Karpas-422 (cell line): Measurements from ENCODE around the gene HTT. TPM values are rescaled to one million over a fixed set of nuclear protein-coding genes. Genes with fewer than 3 reads are reported as not detected.
"Not testable (repeated sequence)": the region's sequence is repeated elsewhere in the genome, so short reads cannot be mapped to it uniquely, and the experiment has no call there.

Experiments used
- DNase-seq: peaks from one replicate; pipeline ENCODE4 v3.0.0-alpha.2; 2015
- H2AFZ ChIP-seq: fragments of 200-600 bp; sonication (generic); 2 replicates; pipeline ENCODE4 v1.6.1; 2014; ENCODE audit warnings: antibody characterized with exemption, low read length, mixed read lengths
- H3K27ac ChIP-seq: fragments of 200-600 bp; sonication (generic); 2 replicates; pipeline ENCODE4 v1.5.1; 2014; ENCODE audit warnings: mild to moderate bottlenecking, low read length, moderate library complexity
- H3K27me3 ChIP-seq: fragments of 200-600 bp; sonication (generic); 2 replicates; pipeline ENCODE4 v1.6.1; 2014; ENCODE audit warnings: low read length, mixed read lengths
- H3K36me3 ChIP-seq: fragments of 200-600 bp; sonication (generic); 2 replicates; pipeline ENCODE4 v1.6.1; 2014; ENCODE audit warnings: low read length, mixed read lengths; ENCODE audit not compliant: insufficient read depth
- H3K4me1 ChIP-seq: fragments of 200-600 bp; sonication (generic); 2 replicates; pipeline ENCODE4 v1.6.1; 2014; ENCODE audit warnings: mild to moderate bottlenecking, low read length, mixed read lengths
- H3K4me2 ChIP-seq: fragments of 200-600 bp; sonication (generic); 2 replicates; pipeline ENCODE4 v1.6.1; 2014; ENCODE audit warnings: low read length, low read depth, mild to moderate bottlenecking; ENCODE audit not compliant: poor library complexity, severe bottlenecking
- H3K4me3 ChIP-seq: fragments of 200-600 bp; sonication (generic); 2 replicates; pipeline ENCODE4 v1.5.1; 2014; ENCODE audit warnings: mild to moderate bottlenecking, antibody characterized with exemption, low read length, mixed read lengths
- H3K79me2 ChIP-seq: fragments of 200-600 bp; sonication (generic); 2 replicates; pipeline ENCODE4 v1.6.1; 2014; ENCODE audit warnings: mild to moderate bottlenecking, low read length, mixed read lengths
- H3K9ac ChIP-seq: fragments of 200-600 bp; sonication (generic); 2 replicates; pipeline ENCODE4 v1.6.0; 2014; ENCODE audit warnings: low read length
- H3K9me2 ChIP-seq: fragments of 200-600 bp; sonication (generic), shearing (Covaris generic); replicated peaks from 2 replicates; pipeline ENCODE4 v1.6.0; 2014; ENCODE audit warnings: mild to moderate bottlenecking, low read length, moderate library complexity; ENCODE audit not compliant: insufficient read depth
- H3K9me3 ChIP-seq: fragments of 300-700, 200-600 bp; sonication (generic); 2 replicates; pipeline ENCODE4 v1.6.1; 2014; ENCODE audit warnings: low read length, mixed read lengths
- H4K20me1 ChIP-seq: fragments of 200-600 bp; sonication (generic); 2 replicates; pipeline ENCODE4 v1.6.1; 2014; ENCODE audit warnings: mild to moderate bottlenecking, antibody characterized with exemption, low read length, low read depth; ENCODE audit not compliant: insufficient read depth
- total RNA-seq: library from RNA; depleted of rRNA; stranded (reverse); fragments of >200 nt; shearing (Covaris generic); gene quantifications from 2 replicates; pipeline ENCODE4 v1.2.3, GENCODE V29; 2014; ENCODE audit warnings: low replicate concordance

The HTT gene
- total RNA-seq, 1 experiment from 2014 or later, result 24.8 TPM

DNA sequence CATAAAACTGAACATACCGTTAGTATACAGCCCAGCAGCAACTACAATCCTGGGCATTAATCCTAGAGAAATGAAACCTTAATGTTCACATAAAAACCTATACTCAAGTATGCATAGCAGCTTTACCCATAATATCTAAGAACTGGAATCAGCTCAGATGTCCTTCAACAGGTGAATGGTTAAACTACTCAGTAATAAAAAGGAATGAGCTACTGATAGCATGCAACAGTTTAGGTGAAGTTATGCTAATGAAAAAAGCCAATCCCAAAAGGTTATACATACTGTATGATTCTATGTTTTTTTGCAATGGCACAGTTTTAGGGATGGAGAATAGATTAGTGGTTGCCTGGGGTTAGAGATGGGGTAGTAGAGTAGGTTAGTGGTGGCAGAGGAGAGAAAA lies 9.3 kb downstream of the HTT start:
- no peak overlapping the region for H3K27ac ChIP-seq

DNA sequence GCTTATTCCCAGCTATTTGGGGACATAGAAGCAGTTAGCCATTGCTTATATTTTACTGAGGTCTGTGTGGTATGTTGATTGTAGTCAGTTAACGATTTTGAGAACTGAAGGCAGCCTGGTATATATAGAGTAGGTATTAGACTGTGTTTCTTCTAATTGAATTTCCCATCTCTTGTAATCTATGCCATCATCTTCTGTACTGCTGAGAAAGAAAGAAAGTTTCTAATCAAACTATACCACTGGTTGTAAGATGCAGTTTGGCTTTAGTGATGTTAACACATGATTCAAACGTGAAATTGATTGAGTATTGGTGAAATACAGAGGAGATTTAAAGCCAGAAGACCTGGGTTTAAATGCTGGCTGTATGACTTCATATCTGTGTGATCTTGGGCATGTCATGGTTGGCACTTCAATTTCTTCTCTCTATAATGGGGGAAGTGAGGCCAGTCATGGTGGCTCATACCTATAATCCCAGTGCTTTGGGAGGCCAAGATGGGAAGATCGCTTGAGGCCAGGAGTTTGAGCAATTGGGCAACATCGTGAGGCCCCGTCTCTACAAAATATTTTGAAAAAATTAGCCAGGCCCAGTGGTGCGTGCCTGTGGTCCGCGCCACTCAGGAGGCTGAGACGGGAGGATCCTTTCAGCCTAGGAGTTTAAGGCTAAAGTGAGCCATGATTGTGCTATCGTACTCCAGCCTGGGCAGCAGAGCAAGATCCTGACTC lies 11.6 kb downstream of the HTT start:
- H4K20me1 ChIP-seq, result no peaks in the 10 kb centered on the region
- no peak overlapping the region for H3K27ac ChIP-seq

More for the DNA sequence above, 9.3 kb downstream of the HTT start:
- no peaks in the 10 kb centered on the region for H3K9me2 ChIP-seq
- no peaks in the 10 kb centered on the region for H3K9me3 ChIP-seq
- no peak for DNase-seq
- no peak overlapping the region for H3K4me3 ChIP-seq
- H3K4me2 ChIP-seq, result no peak overlapping the region
- no peak overlapping the region for H3K9ac ChIP-seq
- H3K36me3 ChIP-seq, result peaks cover 16% of the 10 kb centered on the region
- no peaks in the 10 kb centered on the region for H4K20me1 ChIP-seq
- H3K27me3 ChIP-seq, result no peaks in the 10 kb centered on the region
- no peak overlapping the region for H2AFZ ChIP-seq
- H3K4me1 ChIP-seq, result 0 out of 2 replicates have a peak, but pooled peaks cover 4% of the 10 kb centered on the region
- H3K79me2 ChIP-seq, result peaks cover 93% of the 10 kb centered on the region

GRCh38 chr4:3087115-3087797 lies 12.8 kb downstream of the HTT start:
- Histone ChIP-seq H3K27me3 (no peaks in the 10 kb centered on the region), H4K20me1 (no peaks in the 10 kb centered on the region), H3K36me3 (peaks cover 37% of the 10 kb centered on the region), H3K4me3 (no peak overlapping the region), H3K79me2 (peaks cover 88% of the 10 kb centered on the region), H2AFZ (no peak overlapping the region), H3K9me3 (no peaks in the 10 kb centered on the region), H3K27ac (no peak overlapping the region), H3K9me2 (no peaks in the 10 kb centered on the region), H3K4me2 (no peak overlapping the region), H3K4me1 (no peaks in the 10 kb centered on the region), H3K9ac (no peak overlapping the region)
- no peak for DNase-seq

More for the DNA sequence above, 11.6 kb downstream of the HTT start:
- Histone ChIP-seq H3K9me2 (no peaks in the 10 kb centered on the region), H3K79me2 (peaks cover 93% of the 10 kb centered on the region), H3K4me3 (no peak overlapping the region), H2AFZ (no peak overlapping the region), H3K4me1 (no peaks in the 10 kb centered on the region), H3K4me2 (no peak overlapping the region), H3K27me3 (no peaks in the 10 kb centered on the region), H3K36me3 (peaks cover 33% of the 10 kb centered on the region), H3K9ac (no peak overlapping the region), H3K9me3 (no peaks in the 10 kb centered on the region)
- no peak for DNase-seq

- H3K4me3 ChIP-seq, result no peak overlapping the region
- no peak for DNase-seq
- H2AFZ ChIP-seq, result no peak overlapping the region
- no peaks in the 10 kb centered on the region for H3K4me1 ChIP-seq
- no peaks in the 10 kb centered on the region for H3K27me3 ChIP-seq
- H4K20me1 ChIP-seq, result no peaks in the 10 kb centered on the region
- no peak overlapping the region for H3K4me2 ChIP-seq
- no peak overlapping the region for H3K9ac ChIP-seq
- no peaks in the 10 kb centered on the region for H3K9me2 ChIP-seq
- H3K9me3 ChIP-seq, result no peaks in the 10 kb centered on the region
- H3K27ac ChIP-seq, result no peak overlapping the region
- H3K79me2 ChIP-seq, result peaks cover 72% of the 10 kb centered on the region
- peaks cover 37% of the 10 kb centered on the region for H3K36me3 ChIP-seq
Observed at GRCh38 chr4:3091464-3091863, 17.0 kb downstream of the HTT start.

GRCh38 chr4:3094701-3095100 lies 20.2 kb downstream of the HTT start:
- H4K20me1 ChIP-seq, DNase-seq: not testable (repeated sequence)

DNA sequence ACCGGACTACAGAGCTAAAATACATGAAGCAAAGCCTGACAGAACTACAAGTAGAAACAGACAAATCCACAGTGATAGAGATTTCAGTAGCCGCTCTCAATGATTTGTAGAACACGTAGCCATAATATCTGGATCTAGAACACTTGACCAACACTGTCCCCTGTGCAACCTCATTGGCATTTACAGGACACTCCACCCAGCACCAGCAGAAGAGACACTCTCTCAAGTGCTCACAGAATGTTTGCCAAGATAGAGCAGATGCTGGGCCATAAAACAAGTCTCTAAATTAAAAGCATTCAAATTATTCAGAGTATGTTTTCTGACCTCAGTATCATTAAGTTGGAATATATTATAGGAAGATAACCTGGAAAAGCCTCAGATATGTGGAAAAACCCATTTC lies 21.7 kb downstream of the HTT start:
- H3K9ac ChIP-seq, result no peak overlapping the region
- H2AFZ ChIP-seq, result no peak overlapping the region
- H3K9me3 ChIP-seq, result no peaks in the 10 kb centered on the region
- no peaks in the 10 kb centered on the region for H3K27me3 ChIP-seq
- no peaks in the 10 kb centered on the region for H3K9me2 ChIP-seq
- H3K27ac ChIP-seq, result no peak overlapping the region
- DNase-seq, result no peak
- H3K4me2 ChIP-seq, result no peak overlapping the region
- peaks cover 9% of the 10 kb centered on the region; the same call in 1 of the 2 replicates for H3K36me3 ChIP-seq
- no peak overlapping the region for H3K4me3 ChIP-seq
- no peaks in the 10 kb centered on the region for H3K4me1 ChIP-seq
- peaks cover 7% of the 10 kb centered on the region; the same call in 1 of the 2 replicates for H4K20me1 ChIP-seq
- peaks cover 70% of the 10 kb centered on the region for H3K79me2 ChIP-seq

More at GRCh38 chr4:3094701-3095100, 20.2 kb downstream of the HTT start:
- not testable (repeated sequence) for H3K4me1 ChIP-seq, H3K9ac ChIP-seq, H3K4me3 ChIP-seq, H3K27me3 ChIP-seq, H3K4me2 ChIP-seq, H2AFZ ChIP-seq, H3K27ac ChIP-seq, H3K9me3 ChIP-seq, H3K9me2 ChIP-seq
- Histone ChIP-seq H3K79me2 (peaks cover 69% of the 10 kb centered on the region), H3K36me3 (peaks cover 18% of the 10 kb centered on the region)

DNA sequence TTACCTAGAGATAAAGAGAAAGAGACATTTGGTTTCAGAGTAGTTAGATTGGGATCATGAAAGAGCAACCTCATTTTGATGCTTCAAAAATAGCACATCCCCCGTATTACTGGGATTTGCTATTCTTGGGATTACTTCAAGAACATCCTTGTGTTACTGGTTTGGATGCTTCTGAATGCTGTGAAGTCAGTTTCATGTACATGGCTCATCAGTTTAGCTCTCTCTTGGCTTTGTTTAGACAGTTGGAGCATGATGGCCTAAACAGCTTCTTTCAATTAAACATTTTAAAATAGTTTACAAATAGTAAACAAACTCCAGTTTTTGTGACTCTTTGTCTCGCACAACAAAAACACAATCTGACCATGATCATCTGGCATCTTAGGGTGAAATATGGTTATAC lies 23.9 kb downstream of the HTT start:
- no peaks in the 10 kb centered on the region for H3K4me1 ChIP-seq
- H3K4me3 ChIP-seq, result no peak overlapping the region
- H3K9me3 ChIP-seq, result no peaks in the 10 kb centered on the region
- peaks cover 4% of the 10 kb centered on the region; the same call in 1 of the 2 replicates for H3K36me3 ChIP-seq
- no peak overlapping the region for H3K4me2 ChIP-seq
- no peak overlapping the region for H3K9ac ChIP-seq
- no peak overlapping the region for H2AFZ ChIP-seq
- no peak overlapping the region for H3K27ac ChIP-seq
- no peaks in the 10 kb centered on the region for H3K9me2 ChIP-seq
- H4K20me1 ChIP-seq, result peaks cover 21% of the 10 kb centered on the region
- peaks cover 69% of the 10 kb centered on the region for H3K79me2 ChIP-seq
- no peak for DNase-seq
- H3K27me3 ChIP-seq, result no peaks in the 10 kb centered on the region

DNA sequence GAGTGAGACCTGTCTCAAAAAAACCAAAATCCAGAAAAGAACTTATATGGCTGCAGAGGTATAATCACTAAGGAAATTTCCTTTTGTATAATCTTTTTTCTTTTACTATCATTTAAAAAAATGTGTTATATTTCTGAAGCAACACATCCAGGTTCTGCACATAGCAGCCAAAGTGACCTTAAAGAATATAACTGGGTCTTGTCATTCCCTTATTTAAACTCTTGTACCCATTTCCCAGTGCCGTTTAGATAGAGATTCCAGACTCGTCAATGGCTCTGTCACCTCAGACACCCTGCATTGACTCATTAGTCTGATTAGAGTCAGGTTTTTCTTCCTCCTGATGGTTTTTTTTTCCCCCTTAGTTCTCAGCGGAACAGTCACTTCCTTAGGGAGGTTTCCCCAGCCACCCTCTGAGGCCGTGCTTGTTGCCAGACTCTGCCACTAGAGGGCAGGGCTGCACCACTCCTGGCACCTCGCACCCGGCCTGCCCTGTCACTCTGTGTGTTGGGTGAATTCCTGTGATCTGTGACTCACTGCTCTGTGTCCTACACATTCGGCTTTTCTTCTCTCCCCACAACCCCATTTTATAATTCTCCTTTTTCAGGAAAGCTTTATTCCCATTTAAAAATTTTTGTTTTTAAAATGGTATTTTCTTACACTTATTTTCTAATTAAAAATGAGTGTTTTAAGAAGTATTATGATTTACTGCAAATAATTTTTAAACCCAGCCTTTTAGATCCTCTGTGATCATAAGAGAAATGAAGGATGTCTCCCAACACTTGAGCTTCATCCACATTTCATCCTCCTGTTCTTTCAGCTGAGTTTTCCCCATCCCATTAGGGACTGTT lies 32.1 kb downstream of the HTT start:
- Histone ChIP-seq H3K4me3 (no peak overlapping the region), H3K36me3 (peaks cover 28% of the 10 kb centered on the region), H3K27me3 (no peaks in the 10 kb centered on the region), H3K27ac (no peak overlapping the region), H3K4me2 (no peak overlapping the region), H4K20me1 (peaks cover 15% of the 10 kb centered on the region), H3K9ac (no peak overlapping the region), H2AFZ (no peak overlapping the region), H3K4me1 (peaks cover 2% of the 10 kb centered on the region; the same call in 1 of the 2 replicates), H3K79me2 (peaks cover 49% of the 10 kb centered on the region), H3K9me2 (no peaks in the 10 kb centered on the region), H3K9me3 (no peaks in the 10 kb centered on the region)
- DNase-seq, result peak; percentile 90
